Choroid plexus epithelial cell (primary cell): ENCODE measurements around the gene ADA.

ENCODE experiments used
- DNase-seq: peaks from one replicate; pipeline ENCODE4 v3.0.0-alpha.2; 2010; ENCODE audit warnings: low read depth
- H3K4me3 ChIP-seq: 2 replicates; pipeline ENCODE4 v1.5.1; 2011; ENCODE audit warnings: low read depth, mild to moderate bottlenecking, control low read depth, low read length, moderate library complexity
- CTCF ChIP-seq: conservative IDR thresholded peaks from 2 replicates; pipeline ENCODE4 v1.5.1; 2011; ENCODE audit warnings: low read depth, mild to moderate bottlenecking, control low read depth, inconsistent platforms, low read length, moderate library complexity

ADA gene

GRCh38 chr20:44643596-44644229 is 7.8 kb downstream of the ADA start:
- peak; percentile 93 for DNase-seq
- no peak for TF ChIP-seq CTCF
- H3K4me3 ChIP-seq = no peak overlapping the region

GRCh38 chr20:44643154-44643519 is 8.4 kb downstream of the ADA start:
- no peak overlapping the region for H3K4me3 ChIP-seq
- no peak for TF ChIP-seq CTCF

GRCh38 chr20:44642203-44643153 is 9.0 kb downstream of the ADA start:
- H3K4me3 ChIP-seq = no peak overlapping the region
- TF ChIP-seq CTCF = no peak
- peak; percentile 95 for DNase-seq

More at GRCh38 chr20:44643154-44643519, 8.4 kb downstream of the ADA start:
- DNase-seq = no peak

- DNase-seq = no peak
- TF ChIP-seq CTCF = no peak
- no peak overlapping the region for H3K4me3 ChIP-seq
Measured at GRCh38 chr20:44641325-44641724, 10.2 kb downstream of the ADA start.

- no peak for DNase-seq
- TF ChIP-seq CTCF = no peak
- no peak overlapping the region for H3K4me3 ChIP-seq
Measured at GRCh38 chr20:44640522-44640921, 11.0 kb downstream of the ADA start.

GRCh38 chr20:44637522-44638372 is 13.8 kb downstream of the ADA start:
- no peak for DNase-seq
- TF ChIP-seq CTCF = no peak
- no peak overlapping the region for H3K4me3 ChIP-seq
